GM18870 (cell line): Measurements from ENCODE around the gene GRM2.

Experiments
- ATAC-seq: cut with Tn5 transposase; IDR thresholded peaks from one replicate; pipeline ENCODE4 v1.9.1; 2021; ENCODE audit warnings: moderate library complexity; ENCODE audit not compliant: unreplicated experiment

The GRM2 gene

GRCh38 chr3:51680196-51680595, 26.7 kb upstream of the GRM2 start:
- no peak for ATAC-seq

GRCh38 chr3:51680663-51681230, 26.1 kb upstream of the GRM2 start:
- ATAC-seq, result no peak

- ATAC-seq, result no peak
These were observed 25.4 kb upstream of the GRM2 start for GRCh38 chr3:51681453-51681852.

DNA sequence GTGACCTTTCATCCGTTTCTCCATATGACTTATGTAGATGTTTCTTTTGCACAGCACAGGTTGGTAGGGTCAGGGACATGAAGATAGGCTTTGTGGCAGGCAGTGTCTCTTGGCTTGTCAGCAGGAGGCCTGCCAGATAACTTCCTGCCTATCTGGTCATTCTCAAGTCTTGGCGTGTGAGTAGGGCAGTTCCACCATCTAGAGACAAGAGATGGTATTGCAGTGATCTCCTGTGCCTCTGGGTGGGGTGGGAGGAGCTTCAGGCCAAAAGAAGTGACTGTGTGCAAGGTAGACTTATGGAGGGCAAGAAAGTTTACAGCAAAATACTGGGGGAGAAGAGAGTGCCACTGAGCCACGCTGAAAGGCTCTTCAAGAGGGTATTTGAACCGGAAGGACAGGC, 24.8 kb upstream of the GRM2 start:
- peak; percentile 75 for ATAC-seq

DNA sequence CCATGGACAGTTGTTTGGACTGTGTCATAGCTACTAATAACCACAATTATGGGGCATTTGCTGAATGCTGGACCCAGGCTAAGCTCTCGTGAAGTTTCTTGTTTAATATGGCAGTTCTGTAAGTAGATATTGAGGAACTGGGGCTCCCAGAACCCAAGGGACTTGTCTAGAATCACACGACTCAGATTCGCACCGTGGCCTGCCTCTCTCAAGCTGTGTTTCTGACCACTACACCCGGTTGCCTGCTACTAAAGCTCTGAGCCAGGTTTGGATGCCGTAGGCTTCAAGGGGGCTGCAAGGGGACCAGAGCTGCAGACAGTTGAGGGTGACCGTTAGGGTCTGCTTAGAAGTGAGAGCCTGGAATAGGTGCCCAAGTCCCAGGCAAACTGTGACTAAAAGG, 24.3 kb upstream of the GRM2 start:
- no peak for ATAC-seq

DNA sequence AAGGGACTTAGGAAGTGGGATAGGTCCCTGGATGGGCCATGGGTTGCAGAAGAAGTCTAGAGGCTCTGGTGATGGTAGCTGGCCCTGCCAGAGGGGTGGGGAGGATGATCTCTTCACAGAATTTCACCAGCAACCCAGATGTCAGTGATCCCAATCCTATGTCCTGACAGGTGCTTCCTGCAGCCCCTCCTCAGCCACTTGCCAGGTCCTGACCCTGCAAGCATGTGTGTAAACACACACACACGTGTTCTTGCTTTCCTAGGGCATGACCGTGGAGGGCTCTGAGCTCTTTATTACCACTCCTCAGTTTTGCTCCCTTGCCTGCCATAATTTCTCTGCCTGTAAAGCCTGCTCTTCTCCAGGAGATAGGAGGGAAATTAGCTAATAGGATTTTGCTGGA, 23.3 kb upstream of the GRM2 start:
- ATAC-seq, result no peak

DNA sequence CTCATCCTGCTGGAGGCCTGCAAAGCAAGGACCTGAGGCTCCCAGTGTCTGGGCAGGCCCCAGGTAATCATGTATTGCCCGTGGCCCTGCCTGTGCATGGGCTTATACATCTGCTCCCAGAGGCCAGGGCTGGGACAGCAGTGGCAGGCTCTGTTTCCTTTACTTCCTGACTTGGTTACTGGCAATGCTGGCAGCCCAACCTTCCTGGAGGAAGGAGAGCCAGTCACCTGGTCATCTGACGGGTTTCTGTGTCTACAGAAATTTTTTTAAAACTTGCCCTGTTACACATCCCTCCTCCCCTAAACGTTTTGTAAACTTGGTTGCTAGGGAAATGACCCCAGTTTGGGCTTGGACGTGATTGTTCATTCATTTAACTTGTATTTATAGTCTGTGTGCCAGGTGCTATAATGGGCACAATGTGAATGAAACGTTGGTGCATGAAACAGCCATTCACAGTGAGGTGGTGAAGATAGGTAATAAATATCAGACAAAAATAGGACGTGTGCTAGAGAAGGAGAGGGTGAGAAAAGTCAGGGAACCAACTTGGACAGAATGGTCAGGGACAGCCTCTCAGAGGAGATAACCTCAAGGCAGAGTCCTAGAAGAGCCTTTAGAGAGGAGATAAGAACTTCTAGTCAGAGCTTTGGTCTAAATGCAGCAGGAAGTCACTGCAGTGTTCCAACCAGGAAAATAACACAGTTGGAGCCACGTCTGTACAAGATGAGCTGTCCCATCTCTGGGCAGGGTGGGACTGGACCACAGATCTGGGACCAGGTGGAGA, 21.7 kb upstream of the GRM2 start:
- no peak for ATAC-seq

DNA sequence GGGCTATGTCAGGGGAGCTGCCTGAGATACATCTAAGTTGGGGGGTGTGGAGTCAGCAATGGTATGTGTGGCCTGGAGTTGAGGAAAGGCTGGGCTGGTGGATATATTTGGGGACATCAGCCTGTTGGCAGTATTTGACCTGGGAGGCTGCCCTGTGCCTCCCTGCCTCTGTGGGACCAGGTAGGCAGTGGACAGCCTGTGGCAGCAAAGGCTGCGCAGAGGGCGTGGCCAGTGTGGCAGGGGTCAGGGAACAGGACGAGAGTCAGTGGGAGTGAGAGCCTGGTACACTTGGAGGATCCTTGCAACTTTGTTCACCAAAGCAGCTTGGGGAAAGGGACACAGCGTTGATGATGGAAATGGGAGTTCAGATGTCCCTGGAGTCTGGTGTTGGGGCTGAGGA, 20.8 kb upstream of the GRM2 start:
- ATAC-seq, result no peak

DNA sequence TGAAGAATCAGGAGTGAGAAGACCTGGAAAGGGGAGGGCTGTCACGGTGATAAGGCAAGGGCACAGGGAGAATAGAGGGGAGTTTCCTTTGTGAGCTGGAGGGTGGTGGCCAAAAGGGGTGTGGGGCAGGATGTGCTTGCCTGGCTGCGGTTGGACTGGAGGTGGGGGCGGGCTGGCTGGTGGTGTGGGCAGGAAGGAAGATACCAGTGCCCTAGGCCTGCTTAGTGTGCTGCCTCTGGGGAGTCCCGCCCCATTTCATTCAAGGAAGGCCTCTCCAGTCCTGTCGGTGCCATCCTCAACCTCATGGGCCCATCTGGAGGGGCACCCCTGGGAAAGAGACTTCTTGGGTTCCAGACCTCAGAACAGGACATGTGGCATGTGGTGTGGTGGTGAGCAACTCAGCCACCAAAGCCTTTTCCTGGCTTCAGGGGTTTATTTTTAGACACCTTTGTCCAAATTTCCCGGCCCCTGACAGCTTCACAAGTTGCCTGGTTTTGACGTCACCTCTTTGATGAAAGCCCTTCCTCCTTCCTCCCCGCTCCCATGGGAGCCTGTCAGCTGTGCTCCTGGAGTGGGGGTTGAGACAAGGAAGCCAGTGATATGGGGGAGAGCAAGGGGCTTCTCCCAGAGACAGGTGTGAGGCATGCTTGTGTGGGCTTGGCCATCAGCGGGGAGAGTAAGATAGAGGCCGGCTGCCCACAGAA, 20.2 kb upstream of the GRM2 start:
- peak; percentile 42 for ATAC-seq

DNA sequence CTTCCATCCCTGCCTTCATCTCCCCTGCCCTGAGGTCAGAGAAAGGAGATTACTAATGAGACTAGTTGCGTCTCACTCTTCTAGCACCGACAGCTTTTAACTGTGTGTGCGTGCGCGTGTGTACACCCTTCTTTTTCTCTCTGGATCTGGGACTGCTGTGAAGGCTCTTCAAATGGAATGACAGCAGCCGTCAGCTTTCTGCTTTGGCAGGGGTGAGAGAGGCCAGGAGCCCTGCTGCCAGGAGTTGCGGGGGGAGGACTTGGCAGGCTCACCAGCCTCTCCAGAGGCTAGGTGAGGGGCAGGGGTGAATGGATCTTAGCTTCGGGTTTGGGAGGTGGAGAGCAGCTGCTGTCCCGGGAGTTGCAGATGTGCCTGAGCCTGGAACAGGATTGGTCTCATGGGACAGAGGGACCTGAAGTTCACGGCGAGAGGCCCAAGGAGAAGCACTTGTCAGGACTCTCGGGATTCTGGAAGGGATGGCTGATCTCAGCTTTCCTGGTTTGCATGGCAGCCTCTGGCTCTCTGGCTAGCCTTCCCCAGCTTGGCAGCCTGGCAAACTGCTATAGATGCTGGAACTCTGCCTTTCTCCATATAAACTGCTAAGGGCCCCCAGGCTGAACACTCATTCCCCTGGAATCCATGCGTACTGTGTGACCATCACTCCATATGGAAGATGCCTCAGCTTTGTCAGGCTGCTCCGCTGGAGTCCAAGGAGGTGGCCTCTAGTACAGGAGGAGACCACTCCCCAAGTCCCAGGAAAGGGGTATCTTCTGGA, 19.2 kb upstream of the GRM2 start:
- ATAC-seq, result no peak

DNA sequence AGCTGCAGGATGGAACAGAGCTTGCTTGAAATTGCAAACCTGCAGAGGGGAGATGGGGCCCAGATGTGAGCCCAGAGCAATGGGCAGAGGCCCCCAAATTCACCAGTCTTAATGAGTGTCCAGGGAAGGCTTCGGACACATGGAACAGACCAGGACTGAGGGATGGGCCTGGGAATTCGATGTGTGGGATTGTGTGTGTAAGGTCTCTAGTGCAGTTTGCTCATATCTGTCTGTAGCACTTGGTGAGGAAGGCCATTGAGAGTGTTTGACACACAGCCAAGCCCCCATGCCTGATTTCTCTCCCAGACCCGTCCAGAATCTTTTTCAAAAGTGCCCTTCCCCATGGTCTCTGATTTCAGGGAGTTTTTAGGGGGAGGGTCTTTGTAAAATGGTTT, 18.7 kb upstream of the GRM2 start:
- ATAC-seq, result no peak

DNA sequence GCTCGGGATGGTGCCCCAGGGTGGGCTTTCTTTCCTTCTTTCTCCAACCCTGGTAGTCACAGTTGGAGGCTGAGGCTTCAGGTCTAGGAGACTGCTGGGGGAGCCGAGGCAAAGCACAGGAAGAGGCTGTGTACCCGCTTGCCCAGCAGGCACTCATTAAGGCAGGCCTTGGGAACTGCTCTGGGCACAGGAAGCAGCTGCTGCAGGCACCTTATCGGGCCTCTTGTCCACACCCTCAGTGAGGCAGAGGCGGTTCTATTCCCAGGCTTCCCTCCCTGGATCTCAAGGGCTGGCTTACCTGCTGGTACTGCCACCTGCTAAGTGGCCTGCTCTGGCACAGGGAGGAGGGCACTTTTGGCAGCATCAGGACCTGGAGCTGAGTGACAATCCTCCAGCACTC, 15.8 kb upstream of the GRM2 start:
- no peak for ATAC-seq

DNA sequence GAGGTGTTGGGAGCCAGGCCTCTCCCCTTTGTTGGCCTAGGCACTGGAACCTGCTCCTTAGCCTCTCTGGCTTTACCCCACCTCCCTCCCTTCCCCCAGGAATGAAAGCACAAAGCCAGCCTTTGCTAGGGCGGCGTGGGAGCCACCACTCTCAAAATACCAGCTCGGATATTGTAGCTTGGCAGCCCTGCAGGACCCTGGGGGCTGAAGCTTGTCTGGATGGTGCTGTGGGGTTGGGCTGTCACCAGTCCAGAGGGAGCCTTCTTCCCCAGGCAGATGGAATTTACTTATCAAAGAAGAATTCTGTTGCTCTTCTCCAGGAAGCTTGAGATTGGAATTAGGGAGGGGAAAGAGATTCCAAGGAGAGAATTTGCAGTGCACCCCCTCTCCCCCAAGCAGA, 14.9 kb upstream of the GRM2 start:
- ATAC-seq, result no peak

- no peak for ATAC-seq
These were observed 13.9 kb upstream of the GRM2 start for GRCh38 chr3:51692980-51693395.

- ATAC-seq, result no peak
These were observed 9.9 kb upstream of the GRM2 start for GRCh38 chr3:51696954-51697353.

- no peak for ATAC-seq
These were observed 8.7 kb upstream of the GRM2 start for GRCh38 chr3:51698209-51698608.

- ATAC-seq, result no peak
These were observed 6.5 kb upstream of the GRM2 start for GRCh38 chr3:51700403-51700802.

- ATAC-seq, result no peak
These were observed 4.7 kb upstream of the GRM2 start for GRCh38 chr3:51702156-51702555.

DNA sequence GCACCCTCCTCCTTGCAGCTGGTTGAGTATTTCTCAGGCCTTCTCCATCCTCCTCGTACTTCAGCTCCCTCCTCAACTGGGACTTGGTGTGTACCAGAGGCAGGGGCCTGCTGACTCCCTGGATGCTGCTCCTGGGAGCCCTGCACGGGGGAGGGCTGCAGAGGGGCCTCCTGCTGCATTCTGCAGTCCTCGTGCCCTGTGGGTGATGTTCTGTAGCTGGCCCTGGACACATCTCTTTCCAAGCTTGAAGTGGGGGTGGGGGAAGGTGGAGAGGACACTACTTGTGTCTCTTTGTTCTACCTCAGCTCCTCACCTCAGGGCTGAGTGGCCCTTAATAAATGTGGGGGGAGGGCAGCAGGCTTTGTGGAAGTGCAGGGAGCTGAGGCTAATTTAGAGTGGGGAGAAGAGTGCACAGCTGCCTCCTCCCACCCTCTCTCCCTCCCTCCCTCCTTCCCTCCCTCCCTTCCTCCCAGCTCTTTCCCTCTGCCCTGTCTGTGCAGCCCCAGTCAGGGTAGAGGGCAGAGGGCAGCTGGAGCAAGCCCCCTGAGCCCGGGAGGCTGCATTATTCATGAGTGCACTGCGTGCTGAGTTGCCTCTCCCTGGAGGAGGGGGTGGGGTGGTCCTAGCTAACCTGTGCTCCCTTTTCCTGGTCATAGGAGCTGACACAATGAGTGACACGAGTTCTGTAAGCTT, 3.7 kb upstream of the GRM2 start:
- no peak for ATAC-seq

DNA sequence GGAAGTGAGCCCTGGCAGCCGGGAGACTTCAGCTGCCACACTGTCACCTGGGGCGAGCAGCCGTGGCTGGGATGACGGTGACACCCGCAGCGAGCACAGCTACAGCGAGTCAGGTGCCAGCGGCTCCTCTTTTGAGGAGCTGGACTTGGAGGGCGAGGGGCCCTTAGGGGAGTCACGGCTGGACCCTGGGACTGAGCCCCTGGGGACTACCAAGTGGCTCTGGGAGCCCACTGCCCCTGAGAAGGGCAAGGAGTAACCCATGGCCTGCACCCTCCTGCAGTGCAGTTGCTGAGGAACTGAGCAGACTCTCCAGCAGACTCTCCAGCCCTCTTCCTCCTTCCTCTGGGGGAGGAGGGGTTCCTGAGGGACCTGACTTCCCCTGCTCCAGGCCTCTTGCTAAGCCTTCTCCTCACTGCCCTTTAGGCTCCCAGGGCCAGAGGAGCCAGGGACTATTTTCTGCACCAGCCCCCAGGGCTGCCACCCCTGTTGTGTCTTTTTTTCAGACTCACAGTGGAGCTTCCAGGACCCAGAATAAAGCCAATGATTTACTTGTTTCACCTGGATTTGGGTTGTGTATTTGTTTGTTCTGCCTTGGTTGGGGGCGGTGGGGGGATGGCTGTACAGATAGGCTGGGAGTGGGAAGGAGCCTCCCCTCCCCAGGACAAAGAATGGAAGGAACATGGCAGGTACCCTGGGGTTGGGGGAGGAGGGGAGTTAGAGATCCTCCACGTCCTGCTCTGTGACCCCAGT, 2.9 kb upstream of the GRM2 start:
- ATAC-seq, result no peak
